CD4-positive, CD25-positive, alpha-beta regulatory T cell (primary cell): Measurements from ENCODE around the gene FRMD1. TPM values are rescaled to one million over a fixed set of nuclear protein-coding genes. Genes with fewer than 3 reads are reported as not detected.

Source experiments
- ATAC-seq, 2 donors: fragments of 150-1000 bp; cut with Tn5 transposase; one replicate each; pipeline ENCODE4 v1.10.0; 2021; ENCODE audit warnings: low read depth in 2 of 2, moderate number of reproducible peaks in 2 of 2, moderate library complexity in 1 of 2
- DNase-seq, 3 donors: peaks; one replicate each; pipeline versions ENCODE4 v3.0.0 to v3.0.0-alpha.2; 2012 to 2022; ENCODE audit warnings: mixed read lengths in 1 of 3
- H3K27ac ChIP-seq: one replicate; pipeline ENCODE4 v1.7.0; 2013; ENCODE audit warnings: mild to moderate bottlenecking, low read length; ENCODE audit not compliant: insufficient read depth, poor library complexity, severe bottlenecking
- H3K27me3 ChIP-seq: one replicate; pipeline ENCODE4 v1.7.0; 2013; ENCODE audit warnings: low read length; ENCODE audit not compliant: control insufficient read depth, insufficient read depth
- H3K36me3 ChIP-seq: one replicate; pipeline ENCODE4 v1.7.0; 2013; ENCODE audit warnings: mild to moderate bottlenecking, low read length, moderate library complexity; ENCODE audit not compliant: control insufficient read depth, insufficient read depth
- H3K4me1 ChIP-seq: 2 replicates; pipeline ENCODE4 v1.7.0; 2013; ENCODE audit warnings: mild to moderate bottlenecking, low read length; ENCODE audit not compliant: insufficient read depth, control insufficient read depth, poor library complexity, severe bottlenecking
- H3K4me3 ChIP-seq: one replicate; pipeline ENCODE4 v1.7.0; 2013; ENCODE audit warnings: low read depth, mild to moderate bottlenecking, low read length, moderate library complexity
- H3K9me3 ChIP-seq, 2 experiments: 1 replicate in 1 of 2; 2 replicates in 1 of 2; pipeline ENCODE4 v1.7.0; 2013; ENCODE audit warnings: low read length in 2 of 2, mild to moderate bottlenecking in 1 of 2, moderate library complexity in 1 of 2; ENCODE audit not compliant: control insufficient read depth in 2 of 2
- H3K27ac Mint-ChIP-seq, 3 donors: one replicate each; pipeline ENCODE4 v1.8.0; 2020 to 2022; ENCODE audit warnings: mild to moderate bottlenecking in 3 of 3, mixed read lengths in 3 of 3, moderate library complexity in 2 of 3
- H3K27me3 Mint-ChIP-seq: one replicate; pipeline ENCODE4 v1.8.0; 2022; ENCODE audit warnings: mild to moderate bottlenecking, mixed read lengths
- H3K36me3 Mint-ChIP-seq: one replicate; pipeline ENCODE4 v1.8.0; 2020; ENCODE audit warnings: mixed read lengths
- H3K4me1 Mint-ChIP-seq, 4 donors: one replicate each; pipeline ENCODE4 v1.8.0; 2020 to 2022; ENCODE audit warnings: mixed read lengths in 4 of 4, mild to moderate bottlenecking in 1 of 4
- H3K4me3 Mint-ChIP-seq, 4 donors: one replicate each; pipeline ENCODE4 v1.8.0; 2020 to 2022; ENCODE audit warnings: mild to moderate bottlenecking in 4 of 4, mixed read lengths in 4 of 4, moderate library complexity in 3 of 4
- H3K9me3 Mint-ChIP-seq, 7 donors: one replicate each; pipeline ENCODE4 v1.8.0; 2020 to 2022; ENCODE audit warnings: mixed read lengths in 7 of 7, mild to moderate bottlenecking in 3 of 7, moderate library complexity in 2 of 7
- polyA plus RNA-seq, 4 donors: library from polyadenylated mRNA; unstranded; fragments of 300-500 nt; fragmentation: Illumina TruSeq; gene quantifications; one replicate each; pipeline ENCODE4 v1.2.3, GENCODE V29; 2021
- total RNA-seq: library from RNA; stranded (reverse); gene quantifications from one replicate; pipeline ENCODE4 v1.2.3, GENCODE V29; 2022

FRMD1 gene
- total and polyA plus RNA-seq, 5 donors from 2014 or later, result not detected

GRCh38 chr6:168117942-168118341 lies 38.9 kb upstream of the FRMD1 start:
- ATAC-seq (no peak), DNase-seq (no peak)
- H3K27me3 ChIP-seq, result no peaks in the 10 kb centered on the region
- Mint-ChIP-seq H3K9me3 (peaks cover under 1 to 6% (median 2%) of the 10 kb centered on the region in 7 donors), H3K27ac (no peak overlapping the region), H3K36me3 (no peaks in the 10 kb centered on the region), H3K27me3 (no peaks in the 10 kb centered on the region), H3K4me3 (no peak overlapping the region), H3K4me1 (no peaks in the 10 kb centered on the region)
- no peak overlapping the region for H3K27ac ChIP-seq
- no peak overlapping the region for H3K4me3 ChIP-seq
- H3K36me3 ChIP-seq, result no peaks in the 10 kb centered on the region
- H3K9me3 ChIP-seq, result no peaks in the 10 kb centered on the region
- H3K4me1 ChIP-seq, result no peaks in the 10 kb centered on the region

GRCh38 chr6:168116975-168117899 lies 38.2 kb upstream of the FRMD1 start:
- Mint-ChIP-seq H3K36me3 (no peaks in the 10 kb centered on the region), H3K4me3 (no peak overlapping the region), H3K4me1 (no peaks in the 10 kb centered on the region), H3K27ac (no peak overlapping the region), H3K27me3 (no peaks in the 10 kb centered on the region), H3K9me3 (peaks cover 0 to 6% (median 2%) of the 10 kb centered on the region in 7 donors)
- Histone ChIP-seq H3K27me3 (no peaks in the 10 kb centered on the region), H3K4me1 (no peaks in the 10 kb centered on the region), H3K27ac (no peak overlapping the region), H3K4me3 (no peak overlapping the region), H3K36me3 (no peaks in the 10 kb centered on the region), H3K9me3 (no peaks in the 10 kb centered on the region)
- no peak for ATAC-seq
- DNase-seq, result no peak

GRCh38 chr6:168116438-168116974 lies 37.5 kb upstream of the FRMD1 start:
- Histone ChIP-seq H3K9me3 (no peaks in the 10 kb centered on the region), H3K4me3 (no peak overlapping the region), H3K36me3 (no peaks in the 10 kb centered on the region), H3K4me1 (no peaks in the 10 kb centered on the region), H3K27ac (no peak overlapping the region), H3K27me3 (no peaks in the 10 kb centered on the region)
- ATAC-seq (no peak), DNase-seq (no peak)
- Mint-ChIP-seq H3K4me1 (no peaks in the 10 kb centered on the region), H3K27me3 (no peaks in the 10 kb centered on the region), H3K27ac (no peak overlapping the region), H3K9me3 (peaks cover 0 to 6% (median 2%) of the 10 kb centered on the region in 7 donors), H3K36me3 (no peaks in the 10 kb centered on the region), H3K4me3 (no peak overlapping the region)

- Histone ChIP-seq H3K36me3 (no peaks in the 10 kb centered on the region), H3K9me3 (no peaks in the 10 kb centered on the region), H3K27me3 (no peaks in the 10 kb centered on the region), H3K4me1 (no peaks in the 10 kb centered on the region), H3K27ac (no peak overlapping the region), H3K4me3 (no peak overlapping the region)
- Mint-ChIP-seq H3K36me3 (no peaks in the 10 kb centered on the region), H3K27ac (no peak overlapping the region), H3K4me1 (no peaks in the 10 kb centered on the region), H3K9me3 (peaks cover 0 to 6% (median 2%) of the 10 kb centered on the region in 7 donors), H3K4me3 (no peak overlapping the region), H3K27me3 (no peaks in the 10 kb centered on the region)
- DNase-seq, result no peak
- ATAC-seq, result no peak
These were observed 36.9 kb upstream of the FRMD1 start for GRCh38 chr6:168115748-168116437.

GRCh38 chr6:168113226-168113625 lies 34.2 kb upstream of the FRMD1 start:
- H3K27ac Mint-ChIP-seq, result no peak overlapping the region

GRCh38 chr6:168111911-168112310 lies 32.9 kb upstream of the FRMD1 start:
- H3K4me1 Mint-ChIP-seq, result no peaks in the 10 kb centered on the region

More at GRCh38 chr6:168113226-168113625, 34.2 kb upstream of the FRMD1 start:
- no peaks in the 10 kb centered on the region for H3K4me1 ChIP-seq
- H3K27me3 ChIP-seq, result no peaks in the 10 kb centered on the region
- H3K36me3 ChIP-seq, result no peaks in the 10 kb centered on the region
- H3K9me3 ChIP-seq, result no peaks in the 10 kb centered on the region
- Mint-ChIP-seq H3K36me3 (no peaks in the 10 kb centered on the region), H3K4me1 (no peaks in the 10 kb centered on the region), H3K4me3 (no peak overlapping the region), H3K9me3 (peaks cover 0 to 6% (median 2%) of the 10 kb centered on the region in 7 donors), H3K27me3 (no peaks in the 10 kb centered on the region)
- H3K4me3 ChIP-seq, result no peak overlapping the region
- DNase-seq (no peak), ATAC-seq (no peak)
- no peak overlapping the region for H3K27ac ChIP-seq

GRCh38 chr6:168110437-168110836 lies 31.4 kb upstream of the FRMD1 start:
- Mint-ChIP-seq H3K4me1 (no peaks in the 10 kb centered on the region), H3K9me3 (peaks cover 0 to 2% (median under 1%) of the 10 kb centered on the region in 7 donors), H3K36me3 (no peaks in the 10 kb centered on the region), H3K27me3 (no peaks in the 10 kb centered on the region), H3K4me3 (no peak overlapping the region), H3K27ac (no peak overlapping the region)
- Histone ChIP-seq H3K27me3 (no peaks in the 10 kb centered on the region), H3K36me3 (no peaks in the 10 kb centered on the region), H3K4me1 (no peaks in the 10 kb centered on the region), H3K4me3 (no peak overlapping the region), H3K9me3 (no peaks in the 10 kb centered on the region), H3K27ac (no peak overlapping the region)
- DNase-seq, result no peak
- no peak for ATAC-seq

More at GRCh38 chr6:168111911-168112310, 32.9 kb upstream of the FRMD1 start:
- no peaks in the 10 kb centered on the region for H3K36me3 ChIP-seq
- no peak overlapping the region for H3K27ac ChIP-seq
- ATAC-seq (no peak), DNase-seq (no peak)
- Mint-ChIP-seq H3K27me3 (no peaks in the 10 kb centered on the region), H3K9me3 (peaks cover 0 to 6% (median 2%) of the 10 kb centered on the region in 7 donors), H3K27ac (no peak overlapping the region), H3K4me3 (no peak overlapping the region), H3K36me3 (no peaks in the 10 kb centered on the region)
- no peaks in the 10 kb centered on the region for H3K27me3 ChIP-seq
- no peaks in the 10 kb centered on the region for H3K4me1 ChIP-seq
- no peaks in the 10 kb centered on the region for H3K9me3 ChIP-seq
- no peak overlapping the region for H3K4me3 ChIP-seq
